ENCODE results near the gene ZBTB8B. TPM values are rescaled to one million over a fixed set of nuclear protein-coding genes. Genes with fewer than 3 reads are reported as not detected.
"Not testable (repeated sequence)": the region's sequence is repeated elsewhere in the genome, so short reads cannot be mapped to it uniquely, and the experiment has no call there.

ZBTB8B gene
- total RNA-seq, 1 donor from 2014 or later = 3.4 TPM

GRCh38 chr1:32449457-32449831 is 15.4 kb upstream of the ZBTB8B start:
- not testable (repeated sequence) for H3K9me3 Mint-ChIP-seq; DNase-seq (ENCODE audit: low spot score in 2 of 2, unreplicated experiment in 2 of 2); H3K27ac Mint-ChIP-seq; H3K27me3 Mint-ChIP-seq (ENCODE audit: low read depth); H3K36me3 Mint-ChIP-seq; H3K4me3 Mint-ChIP-seq
- peak; percentile 5 for TF ChIP-seq CTCF (IDR thresholded peaks at IDR 0.05; ENCODE audit: unreplicated experiment)
- peaks cover 26% of the 10 kb centered on the region for H3K4me1 Mint-ChIP-seq

GRCh38 chr1:32454726-32455125 is 10.1 kb upstream of the ZBTB8B start:
- Mint-ChIP-seq H3K27ac (no peak overlapping the region), H3K27me3 (ENCODE audit: low read depth) (no peaks in the 10 kb centered on the region), H3K36me3 (peaks cover 2% of the 10 kb centered on the region), H3K9me3 (peaks cover 19% of the 10 kb centered on the region), H3K4me1 (no peaks in the 10 kb centered on the region), H3K4me3 (no peak overlapping the region)
- no peak for DNase-seq (ENCODE audit: low spot score in 2 of 2, unreplicated experiment in 2 of 2)
- no peak for TF ChIP-seq CTCF (IDR thresholded peaks at IDR 0.05; ENCODE audit: unreplicated experiment)

- Mint-ChIP-seq H3K27ac (no peak overlapping the region), H3K36me3 (no peaks in the 10 kb centered on the region), H3K4me3 (no peak overlapping the region), H3K9me3 (peaks cover 19% of the 10 kb centered on the region), H3K27me3 (ENCODE audit: low read depth) (no peaks in the 10 kb centered on the region), H3K4me1 (no peaks in the 10 kb centered on the region)
- DNase-seq (ENCODE audit: low spot score in 2 of 2, unreplicated experiment in 2 of 2) = no peak
- no peak for TF ChIP-seq CTCF (IDR thresholded peaks at IDR 0.05; ENCODE audit: unreplicated experiment)
These were observed 8.9 kb upstream of the ZBTB8B start for GRCh38 chr1:32455958-32456357.

- not testable (repeated sequence) for DNase-seq (ENCODE audit: low spot score in 2 of 2, unreplicated experiment in 2 of 2); H3K36me3 Mint-ChIP-seq; H3K4me3 Mint-ChIP-seq; H3K27ac Mint-ChIP-seq; H3K27me3 Mint-ChIP-seq (ENCODE audit: low read depth); H3K4me1 Mint-ChIP-seq
- peaks cover 19% of the 10 kb centered on the region for H3K9me3 Mint-ChIP-seq
These were observed 6.1 kb upstream of the ZBTB8B start for GRCh38 chr1:32458798-32459197.

- not testable (repeated sequence) for H3K36me3 Mint-ChIP-seq; H3K4me3 Mint-ChIP-seq; H3K27ac Mint-ChIP-seq; DNase-seq (ENCODE audit: low spot score in 2 of 2, unreplicated experiment in 2 of 2); H3K27me3 Mint-ChIP-seq (ENCODE audit: low read depth)
- peaks cover 18% of the 10 kb centered on the region for H3K9me3 Mint-ChIP-seq
- peaks cover 14% of the 10 kb centered on the region for H3K4me1 Mint-ChIP-seq
These were observed 1.9 kb upstream of the ZBTB8B start for GRCh38 chr1:32462977-32463376.

- Mint-ChIP-seq H3K9me3 (peaks cover 5% of the 10 kb centered on the region), H3K4me3 (peak overlapping the region; percentile 93), H3K36me3 (no peaks in the 10 kb centered on the region), H3K27ac (peak overlapping the region; percentile 77), H3K4me1 (peaks cover 14% of the 10 kb centered on the region), H3K27me3 (ENCODE audit: low read depth) (no peaks in the 10 kb centered on the region)
- TF ChIP-seq CTCF (IDR thresholded peaks at IDR 0.05; ENCODE audit: unreplicated experiment) = no peak
- peak in 1 of 2 experiments; percentile 39 for DNase-seq (ENCODE audit: low spot score in 2 of 2, unreplicated experiment in 2 of 2)
These were observed 619 bp upstream of the ZBTB8B start for GRCh38 chr1:32464191-32464715.

GRCh38 chr1:32465578-32465933 is 684 bp downstream of the ZBTB8B start:
- Mint-ChIP-seq H3K9me3 (no peaks in the 10 kb centered on the region), H3K4me3 (peak overlapping the region; percentile 93), H3K4me1 (peaks cover 14% of the 10 kb centered on the region), H3K27ac (no peak overlapping the region), H3K36me3 (no peaks in the 10 kb centered on the region), H3K27me3 (ENCODE audit: low read depth) (no peaks in the 10 kb centered on the region)
- no peak for DNase-seq (ENCODE audit: low spot score in 2 of 2, unreplicated experiment in 2 of 2)
- no peak for TF ChIP-seq CTCF (IDR thresholded peaks at IDR 0.05; ENCODE audit: unreplicated experiment)

Measured in mesothelial cell of epicardium (in vitro differentiated cells).